ENCODE measurements around the gene FAM156B.
"Not testable (repeated sequence)": the region's sequence is repeated elsewhere in the genome, so short reads cannot be mapped to it uniquely, and the experiment has no call there.

FAM156B gene

GRCh38 chrX:52896855-52897709, at the start of gene FAM156B:
Gene FAM156B (plus strand): TSS chrX:52897330. CDS start chrX:52907226, 9,896 bp downstream.
- not testable (repeated sequence) for DNase-seq

GRCh38 chrX:52852110-52852860, 44.8 kb upstream of the FAM156B start:
- DNase-seq: no peak

GRCh38 chrX:52856991-52857525, 40.1 kb upstream of the FAM156B start:
- DNase-seq: not testable (repeated sequence)

GRCh38 chrX:52865343-52865998, 31.7 kb upstream of the FAM156B start:
- DNase-seq: no peak

- no peak for DNase-seq
These were observed 29.4 kb upstream of the FAM156B start, which contains the start of gene XAGE3 for GRCh38 chrX:52867610-52868348. Gene XAGE3 (minus strand): TSS chrX:52868083. CDS start chrX:52867133, 950 bp downstream.

- DNase-seq: no peak
These were observed 27.1 kb upstream of the FAM156B start for GRCh38 chrX:52870046-52870445.

- not testable (repeated sequence) for DNase-seq
These were observed 23.3 kb upstream of the FAM156B start for GRCh38 chrX:52873825-52874224.

- no peak for DNase-seq
These were observed 22.5 kb upstream of the FAM156B start for GRCh38 chrX:52874661-52875060.

- not testable (repeated sequence) for DNase-seq
These were observed 21.7 kb upstream of the FAM156B start for GRCh38 chrX:52875436-52875835.

GRCh38 chrX:52876386-52876785, 20.7 kb upstream of the FAM156B start:
- not testable (repeated sequence) for DNase-seq

GRCh38 chrX:52887459-52887858, 9.7 kb upstream of the FAM156B start:
- DNase-seq: not testable (repeated sequence)

GRCh38 chrX:52888090-52888489, 9.0 kb upstream of the FAM156B start:
- DNase-seq: not testable (repeated sequence)

- DNase-seq: not testable (repeated sequence)
These were observed 692 bp upstream of the FAM156B start for GRCh38 chrX:52896438-52896837.

- not testable (repeated sequence) for DNase-seq
These were observed 8.4 kb downstream of the FAM156B start for GRCh38 chrX:52905531-52905930.

GRCh38 chrX:52906072-52906471, 8.9 kb downstream of the FAM156B start:
- DNase-seq: not testable (repeated sequence)

- not testable (repeated sequence) for DNase-seq
These were observed 10.0 kb downstream of the FAM156B start for GRCh38 chrX:52907137-52907536.

GRCh38 chrX:52907900-52908299, 10.8 kb downstream of the FAM156B start:
- DNase-seq: not testable (repeated sequence)

GRCh38 chrX:52909313-52909969, 12.3 kb downstream of the FAM156B start:
- not testable (repeated sequence) for DNase-seq

- not testable (repeated sequence) for DNase-seq
These were observed 16.6 kb downstream of the FAM156B start for GRCh38 chrX:52913681-52914080.

- not testable (repeated sequence) for DNase-seq
These were observed 17.6 kb downstream of the FAM156B start for GRCh38 chrX:52914704-52915103.

GRCh38 chrX:52923781-52924241, 26.7 kb downstream of the FAM156B start:
- DNase-seq: no peak
